NCI-H2107 treated with DMSO at 0.1 percent for 48 hours (cell line): ENCODE measurements around the gene AGRN.
"Not testable (repeated sequence)": the region's sequence is repeated elsewhere in the genome, so short reads cannot be mapped to it uniquely, and the experiment has no call there.

ENCODE experiments used
- DNase-seq: peaks from one replicate; lab custom pipeline; 2025; ENCODE audit not compliant: unreplicated experiment; lab: John Stamatoyannopoulos, UW

Gene AGRN

DNA sequence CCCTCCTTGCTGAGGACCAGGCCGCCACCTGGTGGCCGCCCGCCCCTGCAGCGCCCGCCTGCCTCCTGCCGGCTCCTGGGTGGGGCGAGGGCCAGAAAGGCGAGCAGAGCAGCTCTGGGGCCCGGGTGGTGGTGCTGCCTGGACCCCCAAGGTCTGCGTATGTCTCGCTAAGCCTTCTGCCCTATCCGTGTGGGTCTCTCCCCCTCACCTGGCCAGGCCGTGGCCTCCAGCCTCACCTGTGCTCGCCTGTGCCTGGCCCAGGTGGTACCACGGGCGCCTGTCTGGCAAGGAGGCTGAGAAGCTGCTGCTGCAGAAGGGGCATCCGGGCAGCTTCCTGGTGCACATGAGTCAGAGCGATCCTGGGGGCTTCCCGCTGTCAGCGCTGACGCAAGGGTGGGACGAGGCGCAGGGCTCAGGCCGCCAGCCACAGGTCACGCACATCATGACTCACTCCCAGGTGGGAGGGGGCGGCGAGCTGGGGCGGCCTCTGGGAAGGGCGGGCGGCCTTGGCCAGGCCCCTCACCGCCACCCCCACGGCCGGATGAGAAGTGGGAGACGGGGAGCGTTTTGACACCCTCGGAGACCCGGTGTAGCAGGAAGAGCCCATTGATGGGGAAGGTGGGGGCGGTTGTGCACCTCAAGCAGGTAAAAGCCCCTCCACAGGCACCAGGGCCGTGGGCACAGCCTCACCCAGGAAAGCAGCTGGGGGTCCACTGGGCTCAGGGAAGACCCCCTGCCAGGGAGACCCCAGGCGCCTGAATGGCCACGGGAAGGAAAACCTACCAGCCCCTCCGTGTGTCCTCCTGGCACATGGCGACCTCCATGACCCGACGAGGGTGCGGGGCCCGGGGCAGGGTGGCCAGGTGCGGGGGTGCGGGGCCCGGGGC is 44.3 kb downstream of the AGRN start:
- no peak for DNase-seq

DNA sequence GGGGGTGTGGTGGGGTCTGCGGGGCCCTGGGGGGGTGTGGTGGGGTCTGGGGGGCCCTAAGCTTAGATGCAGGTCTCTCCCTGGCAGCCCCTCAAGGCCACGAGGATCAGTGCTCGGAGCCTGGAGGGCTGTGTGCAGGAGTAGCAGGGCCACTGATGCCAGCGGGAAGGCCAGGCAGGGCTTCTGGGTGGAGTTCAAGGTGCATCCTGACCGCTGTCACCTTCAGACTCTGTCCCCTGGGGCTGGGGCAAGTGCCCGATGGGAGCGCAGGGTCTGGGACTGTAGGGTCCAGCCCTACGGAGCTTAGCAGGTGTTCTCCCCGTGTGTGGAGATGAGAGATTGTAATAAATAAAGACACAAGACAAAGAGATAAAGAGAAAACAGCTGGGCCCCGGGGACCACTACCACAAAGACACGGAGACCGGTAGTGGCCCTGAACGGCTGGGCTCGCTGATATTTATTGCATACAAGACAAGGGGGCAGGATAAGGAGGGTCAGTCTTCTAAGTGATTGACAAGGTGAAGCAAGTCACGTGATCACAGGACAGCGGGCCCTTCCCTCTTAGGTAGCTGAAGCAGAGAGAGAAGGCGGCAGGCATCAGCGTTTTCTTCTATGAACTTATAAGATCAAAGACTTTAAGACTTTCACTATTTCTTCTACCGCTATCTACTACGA is 45.5 kb downstream of the AGRN start:
- no peak for DNase-seq

DNA sequence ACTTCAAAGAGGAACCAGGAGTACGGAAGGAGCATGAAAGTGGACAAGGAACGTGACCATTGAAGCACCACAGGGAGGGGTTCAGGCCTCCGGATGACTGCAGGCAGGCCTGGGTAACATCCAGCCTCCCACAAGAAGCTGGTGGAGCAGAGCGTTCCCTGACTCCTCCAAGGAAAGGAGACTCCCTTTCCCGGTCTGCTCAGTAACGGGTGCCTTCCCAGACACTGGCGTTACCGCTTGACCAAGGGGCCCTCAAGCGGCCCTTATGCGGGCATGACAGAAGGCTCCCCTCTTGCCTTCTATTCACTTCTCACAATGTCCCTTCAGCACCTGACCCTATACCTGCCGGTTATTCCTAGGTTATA is 46.0 kb downstream of the AGRN start:
- not testable (repeated sequence) for DNase-seq

DNA sequence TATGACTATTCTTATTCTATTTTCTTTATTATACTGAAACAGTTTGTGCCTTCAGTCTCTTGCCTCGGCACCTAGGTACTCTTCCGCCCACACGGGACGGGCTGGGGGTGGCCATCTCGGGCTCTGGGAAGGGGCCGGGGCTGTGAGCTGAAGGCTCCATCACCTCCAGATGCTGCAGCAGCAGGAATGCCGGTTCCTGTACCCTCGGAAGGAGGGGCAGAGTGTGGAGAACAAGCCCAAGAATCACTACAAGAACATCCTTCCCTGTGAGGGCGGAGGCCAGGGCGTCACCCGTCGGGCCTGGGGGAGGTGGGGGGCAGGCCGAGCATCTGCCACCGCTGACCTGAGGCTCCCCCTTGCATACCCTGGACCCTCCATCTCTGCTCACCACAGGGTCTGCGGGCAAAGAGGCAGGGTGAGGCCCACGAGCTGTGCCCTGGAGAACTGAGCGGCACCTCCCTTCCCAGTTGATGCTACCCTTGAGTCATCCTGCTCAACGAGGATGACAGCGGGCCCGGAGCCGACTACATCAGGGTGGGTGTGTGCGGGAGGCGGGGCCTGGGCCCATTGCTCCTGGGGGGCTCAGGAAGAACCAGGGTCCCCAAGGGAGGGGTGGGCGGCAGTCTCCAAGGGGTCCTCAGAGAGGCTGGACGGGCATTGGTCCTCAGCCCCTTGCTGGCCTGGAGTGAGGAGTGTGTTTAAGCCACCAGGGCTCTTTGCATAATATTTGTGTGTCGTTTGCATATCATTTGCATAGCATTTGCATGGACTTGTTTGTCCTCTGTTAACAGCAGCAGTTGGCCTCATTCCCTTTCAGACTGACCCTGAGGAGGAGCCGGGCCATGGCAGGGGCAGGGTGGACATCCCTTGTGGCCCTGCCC is 46.7 kb downstream of the AGRN start:
- DNase-seq, result no peak

DNA sequence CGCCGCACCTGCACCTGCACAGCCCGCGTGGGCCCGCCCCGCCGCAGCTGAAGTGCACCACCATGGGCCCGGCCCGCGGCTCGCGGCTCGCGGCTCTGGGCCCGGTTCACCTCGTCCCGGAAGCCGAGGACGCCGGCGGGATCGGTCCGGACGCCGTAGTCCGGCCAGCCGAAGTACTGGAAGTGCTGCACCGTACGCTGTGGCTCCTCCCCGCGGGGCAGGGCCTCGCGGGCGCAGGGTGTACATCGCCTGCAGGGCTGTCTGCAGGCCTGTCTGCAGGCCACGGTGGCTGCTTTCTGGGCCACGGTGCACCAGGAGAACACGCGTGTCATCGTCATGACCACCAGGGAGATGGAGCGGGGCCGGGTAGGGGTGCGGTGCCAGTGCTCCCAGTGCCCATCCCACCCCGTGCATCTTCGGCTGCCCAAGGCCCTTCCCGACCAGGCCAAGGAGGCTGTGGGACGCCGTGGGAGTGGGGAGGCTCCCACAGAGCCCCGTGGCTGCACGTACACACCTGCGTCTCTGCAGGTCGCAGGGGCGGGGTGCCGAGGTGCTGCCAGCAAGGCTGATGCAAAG is 47.5 kb downstream of the AGRN start:
- no peak for DNase-seq

DNA sequence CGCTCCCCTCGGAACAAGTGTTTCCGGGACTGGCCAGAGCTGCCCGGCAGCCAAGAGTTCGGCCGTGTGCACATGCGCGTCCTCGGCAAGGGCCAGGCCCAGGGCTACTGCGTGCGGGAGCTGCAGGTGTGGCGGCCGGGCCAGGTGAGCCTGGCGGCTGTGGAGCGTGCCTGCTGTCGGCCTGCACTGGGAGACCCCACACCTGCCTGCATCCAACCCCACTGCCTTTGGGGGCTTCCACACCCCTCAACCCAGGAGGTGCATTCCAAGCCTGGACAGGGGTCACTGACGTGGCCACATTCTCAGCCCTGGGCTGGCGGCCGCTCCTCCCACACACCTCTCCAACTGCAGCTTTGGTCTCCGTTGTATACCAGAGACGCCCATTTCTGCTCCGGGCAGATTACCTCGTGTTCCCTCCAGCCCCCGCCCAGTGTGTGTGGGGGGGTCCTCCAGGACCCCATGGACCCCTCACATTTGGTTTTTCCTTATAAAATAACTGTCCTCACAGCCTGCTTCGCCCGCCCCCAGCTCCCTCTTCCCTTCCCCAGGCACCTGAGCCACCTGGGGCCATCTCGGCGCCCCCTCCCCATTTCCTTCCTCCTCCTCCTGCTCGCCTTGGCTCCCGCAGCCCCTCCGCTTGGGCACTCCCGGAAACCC is 48.1 kb downstream of the AGRN start:
- no peak for DNase-seq

DNA sequence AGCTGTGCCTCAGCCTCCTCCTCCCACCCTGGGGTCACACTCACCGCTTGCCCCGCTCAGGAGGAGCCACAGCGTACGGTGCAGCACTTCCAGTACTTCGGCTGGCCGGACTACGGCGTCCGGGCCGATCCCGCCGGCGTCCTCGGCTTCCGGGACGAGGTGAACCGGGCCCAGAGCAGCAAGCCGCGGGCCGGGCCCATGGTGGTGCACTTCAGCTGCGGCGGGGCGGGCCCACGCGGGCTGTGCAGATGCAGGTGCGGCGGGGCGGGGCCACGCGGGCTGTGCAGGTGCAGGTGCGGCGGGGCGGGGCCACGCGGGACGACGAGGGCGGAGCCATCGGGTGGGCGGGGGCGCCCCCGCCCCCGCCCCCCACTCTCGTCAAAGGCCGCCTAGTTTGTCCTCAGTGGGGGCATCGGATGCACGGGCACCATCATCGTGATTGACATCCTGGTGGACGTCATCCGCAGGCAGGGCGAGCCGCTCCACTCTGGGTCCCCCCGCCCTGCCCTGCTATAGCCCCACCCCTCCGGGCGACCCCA is 48.7 kb downstream of the AGRN start:
- DNase-seq, result no peak

DNA sequence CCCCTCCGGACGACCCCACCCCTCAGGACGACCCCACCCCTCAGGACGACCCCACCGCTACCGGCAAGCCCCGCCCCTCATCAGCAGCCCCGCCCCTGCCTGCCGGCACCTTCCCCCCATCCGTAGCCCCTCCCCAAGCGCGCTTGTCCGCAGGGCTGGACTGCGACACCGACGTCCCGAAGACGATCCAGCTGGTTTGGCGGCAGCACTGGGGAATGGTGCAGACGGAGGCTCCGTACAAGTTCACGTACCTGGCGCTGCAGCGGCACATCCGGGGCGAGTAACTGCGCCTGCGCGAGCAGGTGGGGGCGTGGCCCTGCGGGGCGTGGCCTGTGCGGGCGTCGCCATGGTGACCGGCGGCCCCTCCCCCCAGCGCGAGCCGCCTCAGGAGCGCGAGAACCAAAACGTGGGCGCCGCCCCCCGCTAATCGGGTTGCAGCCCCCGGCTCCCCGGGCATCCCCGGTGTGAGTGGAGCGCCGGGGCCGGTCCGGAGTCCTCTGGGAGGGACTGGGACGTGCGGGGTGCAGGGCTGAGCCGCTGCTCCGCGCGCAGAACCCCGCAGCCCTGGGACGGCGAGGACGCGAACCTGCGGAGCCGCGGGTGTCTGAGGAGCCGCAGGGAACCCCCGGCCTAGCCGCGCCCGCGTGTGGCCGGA is 49.3 kb downstream of the AGRN start:
- DNase-seq, result no peak

DNA sequence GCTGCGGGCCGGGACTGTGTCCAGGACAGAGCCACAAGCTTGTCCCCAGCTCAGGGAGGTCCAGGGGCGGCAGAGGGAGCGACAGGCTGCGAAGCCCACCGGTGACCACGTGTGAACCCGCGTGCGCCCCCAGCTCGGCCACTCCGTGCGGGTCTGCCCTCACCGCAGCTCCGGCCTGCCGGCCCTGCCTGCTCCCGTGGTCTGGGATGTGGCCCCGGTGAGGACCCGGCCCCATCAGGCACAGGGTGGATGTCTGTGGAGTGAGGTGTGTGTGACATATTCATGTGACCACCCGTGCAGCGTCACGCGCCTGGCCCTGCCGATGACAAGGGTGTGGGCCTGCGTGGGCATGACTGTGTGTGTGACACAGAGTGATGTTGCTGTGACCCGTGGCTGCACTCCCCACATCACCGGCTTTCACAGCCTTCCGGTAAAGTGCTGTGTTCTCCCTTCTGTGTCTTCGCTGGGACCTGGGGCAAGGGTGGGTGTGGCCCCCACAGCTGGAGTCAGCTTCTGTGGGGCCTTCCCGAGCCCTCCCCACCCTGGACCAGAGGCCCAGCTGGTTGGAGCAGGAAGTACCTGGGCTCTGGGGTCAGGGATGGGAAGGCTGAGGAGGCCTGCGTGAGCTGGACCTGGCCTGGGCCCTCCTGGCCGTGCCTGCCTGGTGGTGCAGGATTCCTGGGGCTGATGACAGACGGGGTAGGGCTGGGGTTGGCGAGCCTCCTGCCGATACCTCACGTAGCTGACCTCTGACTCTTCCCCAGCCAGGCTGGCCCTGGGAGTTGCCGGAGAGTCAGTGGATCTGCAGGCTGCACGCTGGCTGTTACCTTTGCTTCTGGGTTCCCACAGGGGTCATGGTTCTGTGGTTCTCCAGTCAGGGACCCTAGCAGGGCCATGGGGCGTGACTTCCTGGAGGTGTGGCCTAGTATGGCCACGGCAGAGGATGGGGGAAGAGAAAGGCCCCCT is 50.1 kb downstream of the AGRN start:
- DNase-seq, result no peak

DNA sequence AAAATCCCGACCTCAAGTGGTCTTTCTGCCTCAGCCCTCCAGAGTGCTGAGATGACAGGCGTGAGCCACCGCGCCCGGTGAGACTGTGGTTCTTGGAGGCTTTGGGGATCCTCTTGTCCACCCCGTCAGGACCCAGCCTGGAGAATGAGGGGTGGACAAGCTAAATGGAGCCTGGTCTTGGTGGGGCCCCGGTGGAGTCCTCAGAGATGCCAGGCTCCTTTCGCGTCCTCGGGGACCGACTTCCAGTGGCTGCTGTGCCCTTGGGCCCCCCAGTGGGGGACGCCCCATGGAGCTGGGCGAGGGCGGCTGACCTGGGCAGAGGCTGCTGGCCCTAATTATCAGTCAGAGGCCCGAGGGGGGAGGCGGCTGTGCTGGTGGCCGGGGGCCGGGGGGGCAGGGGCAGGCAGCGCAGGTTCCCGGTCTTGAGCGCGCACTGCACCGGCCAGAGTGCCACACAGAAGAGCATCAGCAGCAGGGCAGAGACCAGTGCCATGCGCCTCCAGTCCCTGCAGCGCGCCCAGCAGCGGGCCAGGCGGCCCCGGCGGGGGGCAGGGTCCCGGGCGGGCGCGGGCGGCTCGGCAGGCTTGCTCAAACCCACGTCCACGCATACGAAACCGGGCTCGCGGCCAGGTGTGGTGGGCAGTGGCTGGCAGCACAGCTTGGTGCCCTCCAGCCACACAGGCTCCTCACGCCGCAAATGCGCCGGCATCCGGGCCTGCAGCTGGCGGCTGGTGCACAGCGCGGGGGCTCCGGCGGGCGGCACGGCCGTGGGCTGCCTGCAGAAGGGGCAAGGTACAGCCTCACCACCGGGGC is 51.8 kb downstream of the AGRN start:
- no peak for DNase-seq

DNA sequence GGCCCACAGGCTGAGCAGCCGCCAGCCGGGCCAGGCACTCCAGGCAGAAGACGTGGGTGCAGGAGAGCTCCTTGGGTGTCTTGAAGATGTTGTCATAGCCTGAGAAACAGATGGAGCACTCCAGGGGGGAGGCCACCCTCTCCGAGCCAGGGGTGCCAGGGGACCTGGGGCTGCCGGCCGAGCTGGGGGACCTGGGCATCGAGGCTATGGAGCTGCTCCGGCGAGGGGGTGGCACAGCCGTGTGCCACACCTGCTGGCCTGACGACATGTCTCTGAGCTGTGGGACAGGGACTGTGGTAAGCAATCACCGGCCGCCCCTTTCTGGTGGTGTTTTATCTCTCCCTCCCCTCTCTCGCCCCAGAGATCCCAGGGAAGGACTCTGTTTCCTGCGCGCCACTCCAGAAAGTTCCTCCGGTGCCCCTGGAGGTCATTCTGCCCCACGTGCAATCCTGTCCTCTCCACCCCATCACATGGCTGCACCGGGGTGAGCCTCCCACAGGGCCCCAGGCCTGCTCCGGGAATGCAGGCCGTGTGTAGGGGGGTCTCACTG is 52.5 kb downstream of the AGRN start:
- no peak for DNase-seq

DNA sequence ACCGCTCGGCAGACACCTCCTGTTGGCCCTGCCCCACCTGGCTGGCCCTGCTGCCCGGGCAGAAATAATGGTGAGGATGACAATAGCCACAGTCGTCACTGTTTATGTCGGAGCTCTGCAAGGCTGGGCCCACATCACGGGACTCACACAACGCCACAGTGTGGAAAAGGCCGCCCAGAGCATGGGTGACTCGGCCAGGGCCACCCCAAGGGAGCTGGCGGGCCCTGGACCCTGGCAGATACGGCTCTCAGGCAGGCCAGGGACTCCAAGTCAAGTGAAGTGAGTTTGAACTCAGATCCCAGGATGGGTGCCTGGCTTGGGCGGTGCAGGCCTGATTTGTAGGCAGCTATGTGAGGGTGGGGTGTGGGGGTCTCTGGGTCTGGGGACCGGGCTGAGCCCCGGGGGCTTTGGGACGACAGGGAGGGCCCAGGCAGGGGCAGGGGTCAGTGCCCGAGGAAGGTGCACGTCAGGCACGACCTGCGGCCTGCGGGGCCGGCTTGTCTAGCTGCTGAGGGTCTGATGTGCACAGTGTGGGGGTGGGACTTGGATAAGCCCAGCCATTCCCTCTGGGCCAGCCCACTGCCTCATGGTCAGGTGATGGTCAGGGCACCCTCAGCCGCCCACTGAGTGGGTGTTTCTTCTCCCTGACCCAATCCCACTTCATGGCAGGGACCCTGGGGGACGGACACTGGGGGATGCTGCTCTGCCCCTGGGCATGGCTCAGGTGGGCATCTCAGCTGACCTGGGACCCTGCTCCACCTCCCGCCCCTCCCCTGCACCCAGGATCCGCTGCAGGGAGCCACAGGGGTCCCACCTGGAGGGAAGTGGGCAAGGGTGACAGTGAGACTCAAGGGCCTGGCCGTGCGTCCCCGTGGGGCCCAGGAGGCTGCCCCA is 53.2 kb downstream of the AGRN start:
- DNase-seq, result no peak

DNA sequence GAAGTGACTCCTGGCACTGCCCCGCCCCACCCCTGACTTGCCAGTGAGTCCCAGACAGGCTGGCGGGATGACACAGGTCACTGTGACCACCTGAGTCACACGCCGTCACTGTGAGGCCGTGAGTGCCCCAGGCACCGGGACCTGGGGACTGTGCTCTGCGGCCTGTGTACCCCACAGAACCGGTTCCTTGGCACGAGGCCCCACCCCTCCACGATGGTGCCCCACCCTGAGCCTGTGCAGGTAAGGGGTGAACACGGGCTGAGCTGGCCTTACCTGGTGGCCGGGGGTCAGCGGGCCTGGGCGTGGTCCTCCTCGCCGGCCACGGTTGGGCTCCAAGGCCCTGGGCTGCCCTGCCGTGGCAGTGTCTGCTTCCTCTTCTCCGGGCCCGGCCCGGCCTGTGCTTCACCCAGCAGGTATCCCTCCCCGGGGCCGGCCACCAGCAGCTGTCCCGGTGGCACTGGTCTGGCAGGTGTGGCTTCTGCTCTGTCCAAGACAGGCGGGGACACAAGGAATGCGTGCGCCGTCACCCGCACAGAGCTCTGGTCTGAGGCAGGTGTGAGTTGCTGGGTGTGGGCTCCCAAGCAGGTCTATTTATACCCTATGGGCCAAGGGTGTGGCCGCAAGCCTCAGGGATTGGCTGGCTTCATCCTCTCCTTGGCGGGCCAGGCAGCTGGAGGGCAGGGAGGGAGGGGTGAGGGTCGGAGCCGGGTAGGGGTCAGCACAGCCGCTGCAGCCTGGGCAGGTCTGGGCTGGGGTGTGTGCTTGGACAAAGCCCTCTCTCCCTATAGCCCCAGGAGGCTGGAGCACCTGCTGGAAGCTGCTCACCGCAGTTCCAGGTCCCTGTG is 54.0 kb downstream of the AGRN start, which contains the start of gene RNF223:
RNF223 (minus strand) TSS at position 564 of the 845 bp plus-strand sequence. CDS start 1,740 bp downstream, outside the sequence.
- no peak for DNase-seq

DNA sequence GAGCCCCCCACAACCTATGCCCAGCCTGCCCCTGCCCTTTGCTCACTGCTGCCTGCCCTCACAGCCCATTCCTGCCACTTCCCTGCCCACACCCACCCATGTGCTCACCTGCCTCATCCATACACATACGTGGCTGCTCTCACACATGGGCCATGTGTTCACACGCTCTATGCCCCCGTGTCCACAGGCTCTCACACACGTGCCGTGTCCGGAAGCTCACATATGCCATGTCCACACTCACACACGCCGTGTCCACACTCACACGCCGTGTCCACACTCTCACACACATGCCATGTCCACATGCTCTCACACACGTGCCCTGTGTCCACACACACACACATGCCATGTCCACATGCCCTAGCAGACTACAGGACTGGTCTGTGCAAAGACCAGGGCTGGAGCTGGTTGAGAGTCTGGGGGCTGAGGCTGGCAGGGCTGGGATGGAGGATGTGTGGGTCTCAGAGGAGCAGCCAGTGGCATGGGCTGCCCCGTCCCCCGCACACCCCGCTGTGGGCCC is 54.8 kb downstream of the AGRN start:
- no peak for DNase-seq

DNA sequence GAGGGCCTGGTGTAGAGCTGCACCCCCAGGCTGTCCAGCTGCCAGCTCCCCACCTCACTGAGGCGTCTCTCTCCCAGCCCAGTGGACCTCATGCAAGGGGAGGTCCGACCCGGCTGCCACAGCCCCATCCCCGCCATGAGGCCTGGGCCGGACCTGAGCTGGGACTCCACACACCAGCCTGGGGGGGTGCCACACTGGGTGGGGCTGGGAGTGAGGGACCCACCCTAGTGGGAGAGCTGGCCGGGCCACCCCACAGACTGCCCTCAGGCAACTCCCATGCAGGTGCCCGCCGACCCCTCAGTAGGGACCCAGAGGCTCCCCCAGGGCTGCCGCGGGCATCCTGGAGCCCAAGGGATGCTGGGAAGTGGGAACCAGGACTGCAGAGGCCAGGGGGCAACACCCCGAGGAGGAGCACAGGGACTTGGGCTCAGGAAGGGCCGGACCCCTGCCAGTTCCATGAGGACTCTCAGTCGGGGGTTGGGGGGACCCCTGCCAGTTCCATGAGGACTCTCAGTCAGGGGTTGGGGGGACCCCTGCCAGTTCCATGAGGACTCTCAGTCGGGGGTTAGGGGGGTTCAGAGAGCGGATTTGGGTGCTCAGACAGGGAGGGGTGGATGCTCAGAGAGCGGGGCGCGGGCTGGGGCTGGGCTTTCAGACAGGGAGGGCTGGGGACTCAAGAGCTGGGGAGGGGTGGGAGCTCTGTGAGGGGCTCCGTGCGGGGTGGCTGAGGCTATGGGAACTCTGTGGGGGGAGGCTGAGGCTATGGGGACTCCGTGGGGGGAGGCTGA is 55.4 kb downstream of the AGRN start:
- no peak for DNase-seq
